ENCODE measurements around the gene ACTR2.
"Not testable (repeated sequence)": the region's sequence is repeated elsewhere in the genome, so short reads cannot be mapped to it uniquely, and the experiment has no call there.

Gene ACTR2

DNA sequence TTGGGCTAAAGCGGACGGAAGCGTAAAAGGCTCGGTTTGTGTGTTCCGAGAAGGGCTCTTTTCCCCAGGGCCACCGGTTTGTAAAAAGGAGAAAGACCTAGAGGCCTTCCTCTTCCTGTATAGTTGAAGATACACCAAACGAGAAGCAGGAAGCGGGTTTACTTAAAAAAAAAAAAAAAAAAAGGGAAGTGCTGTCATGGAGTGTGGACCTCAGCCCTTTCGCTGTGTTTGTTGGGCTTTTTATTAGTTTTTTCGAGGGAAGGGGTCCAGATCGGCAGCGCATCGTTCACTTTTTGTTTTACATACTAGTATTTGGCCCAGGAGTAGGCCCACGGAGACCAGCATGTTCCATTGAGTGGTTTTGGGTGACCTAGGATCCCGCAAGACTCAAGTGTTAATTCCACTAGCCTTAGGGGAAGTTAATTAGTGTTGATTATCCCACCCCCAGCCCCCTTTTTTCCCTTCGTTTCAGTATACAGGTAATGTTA lies 676 bp downstream of the ACTR2 start:
- DNase-seq (ENCODE audit: low read depth in 1 of 2, low spot score in 1 of 2), result no peak

DNA sequence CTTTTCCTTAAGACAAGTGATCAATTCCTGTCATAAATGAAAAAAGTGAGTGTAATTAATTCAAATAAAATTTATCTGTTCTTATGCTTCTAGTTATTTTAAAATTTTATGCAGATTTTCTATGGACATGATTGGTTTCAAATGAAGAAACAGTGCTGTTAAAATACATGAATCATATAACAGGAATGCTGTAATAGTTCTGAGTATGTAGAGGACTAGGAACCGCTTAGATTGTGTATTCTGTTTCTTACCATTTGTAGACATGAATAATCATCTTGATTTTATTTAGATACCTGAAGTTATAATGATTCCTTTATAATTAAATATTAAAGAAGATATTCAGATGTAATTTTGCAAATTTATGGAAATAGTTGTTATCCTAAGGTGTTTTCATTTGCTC lies 3.5 kb downstream of the ACTR2 start:
- no peak for DNase-seq (ENCODE audit: low read depth in 1 of 2, low spot score in 1 of 2)

DNA sequence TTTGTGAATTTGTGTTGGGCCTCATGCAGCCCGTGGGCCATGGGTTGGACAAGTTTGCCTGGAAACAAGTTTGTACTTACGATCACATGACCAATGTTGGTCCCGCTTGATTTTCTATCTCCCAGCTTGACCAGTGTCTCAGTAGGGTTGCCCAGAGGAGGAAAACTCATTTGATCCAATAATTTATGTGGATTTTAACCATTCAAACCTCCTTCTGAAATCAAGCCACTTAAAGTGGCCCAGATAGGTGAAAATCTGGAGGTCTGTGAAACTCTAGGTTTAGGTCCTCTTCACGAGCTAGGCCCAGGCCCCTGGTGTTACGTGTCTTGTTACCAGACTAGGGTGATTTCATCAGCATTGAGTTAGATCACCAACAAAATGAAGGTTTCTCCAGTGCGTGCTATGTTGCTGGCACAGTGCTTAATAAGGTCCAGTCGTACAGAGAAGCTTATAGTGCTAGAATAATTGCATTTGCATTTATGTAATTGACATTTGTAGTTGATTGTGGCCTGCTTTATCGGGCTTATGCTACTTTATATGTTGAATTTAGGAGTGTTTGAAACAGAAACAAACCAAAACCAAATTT lies 4.4 kb downstream of the ACTR2 start:
- DNase-seq (ENCODE audit: low read depth in 1 of 2, low spot score in 1 of 2), result no peak

DNA sequence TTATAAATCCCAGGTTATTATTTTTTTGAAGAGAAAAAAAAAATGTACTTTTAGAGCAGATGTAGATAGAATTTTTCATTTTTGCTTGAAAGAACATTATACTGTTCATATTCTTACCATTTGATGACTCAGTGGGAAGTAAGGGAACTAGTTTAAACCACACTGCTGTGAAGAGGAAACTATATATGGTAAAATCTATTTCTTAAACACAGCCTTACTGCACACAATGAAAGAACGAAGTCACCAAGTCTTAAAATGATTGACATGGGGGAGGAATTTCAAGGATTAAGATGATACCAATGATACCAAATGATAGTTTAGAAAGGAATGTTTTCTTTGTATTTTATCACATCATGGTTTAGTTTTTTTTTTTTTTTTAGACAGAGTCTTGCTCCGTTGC lies 5.0 kb downstream of the ACTR2 start:
- DNase-seq (ENCODE audit: low read depth in 1 of 2, low spot score in 1 of 2), result no peak

DNA sequence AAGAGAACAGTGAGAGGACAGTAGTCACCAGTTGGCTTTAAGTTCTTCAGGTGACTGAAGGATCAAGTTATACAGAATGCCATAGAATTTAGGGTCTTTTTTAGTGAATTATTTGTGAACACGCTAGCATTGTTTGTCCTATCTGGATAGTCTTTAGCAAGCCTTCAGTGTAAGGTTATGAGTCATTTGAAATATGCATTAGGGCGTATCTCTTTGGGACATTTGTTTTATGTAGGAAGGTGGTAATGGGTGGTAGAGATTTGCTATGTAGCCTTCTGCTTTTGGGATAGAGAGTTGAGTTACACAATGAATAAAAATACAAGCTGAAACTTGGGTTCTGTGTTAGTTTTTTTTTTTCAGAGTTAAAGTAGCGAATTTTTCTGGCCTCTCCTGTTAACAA lies 13.0 kb downstream of the ACTR2 start:
- DNase-seq (ENCODE audit: low read depth in 1 of 2, low spot score in 1 of 2), result no peak

DNA sequence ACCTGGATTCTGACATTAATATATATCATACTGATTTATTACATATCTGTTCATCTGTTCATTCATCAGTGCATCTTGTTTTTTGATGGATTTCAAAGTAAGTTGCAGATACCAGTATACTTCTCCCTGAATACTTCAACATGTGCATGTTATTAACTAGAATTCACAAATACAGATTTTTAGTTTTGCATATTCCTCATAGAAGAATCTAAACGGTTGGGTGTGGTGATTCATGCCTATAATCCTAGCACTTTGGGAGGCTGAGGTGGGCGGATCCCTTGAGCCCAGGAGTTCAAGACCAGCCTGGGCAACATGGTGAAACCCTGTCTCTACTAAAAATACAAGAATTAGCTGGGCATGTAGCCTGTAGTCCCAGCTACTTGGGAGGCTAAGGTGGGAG lies 16.8 kb downstream of the ACTR2 start:
- not testable (repeated sequence) for DNase-seq (ENCODE audit: low read depth in 1 of 2, low spot score in 1 of 2)

DNA sequence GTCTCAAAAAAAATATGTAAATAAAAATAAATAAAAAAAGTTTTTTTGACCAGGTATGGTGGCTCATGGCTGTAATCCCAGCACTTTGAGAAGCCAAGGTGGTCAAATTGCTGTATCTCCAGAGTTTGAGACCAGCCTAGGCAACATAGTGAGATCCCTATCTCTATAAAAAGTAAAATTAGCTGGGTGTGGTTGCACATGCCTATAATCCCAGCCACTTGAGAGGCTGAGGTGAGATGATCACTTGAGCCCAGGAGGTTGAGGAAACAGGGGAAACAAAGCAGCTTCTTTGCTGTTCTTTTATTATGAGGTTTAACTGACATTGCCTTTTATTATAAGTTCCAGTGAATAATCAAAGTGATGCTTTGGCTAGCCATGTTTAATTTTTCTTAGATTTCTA lies 25.0 kb downstream of the ACTR2 start:
- DNase-seq (ENCODE audit: low read depth in 1 of 2, low spot score in 1 of 2), result no peak

DNA sequence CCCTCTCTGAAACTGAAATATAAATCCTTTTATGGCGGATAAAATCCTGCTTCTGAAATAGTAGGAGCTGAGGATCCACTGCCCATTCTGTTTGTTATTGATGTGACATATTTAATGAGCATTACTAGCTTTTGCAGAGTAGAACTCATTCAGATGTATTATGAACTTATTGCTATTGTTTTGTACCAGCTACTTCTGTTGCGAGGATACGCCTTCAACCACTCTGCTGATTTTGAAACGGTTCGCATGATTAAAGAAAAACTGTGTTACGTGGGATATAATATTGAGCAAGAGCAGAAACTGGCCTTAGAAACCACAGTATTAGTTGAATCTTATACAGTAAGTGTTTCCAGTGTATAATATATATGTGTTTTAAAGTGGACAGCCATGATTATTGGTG lies 27.7 kb downstream of the ACTR2 start:
- DNase-seq (ENCODE audit: low read depth in 1 of 2, low spot score in 1 of 2), result no peak

DNA sequence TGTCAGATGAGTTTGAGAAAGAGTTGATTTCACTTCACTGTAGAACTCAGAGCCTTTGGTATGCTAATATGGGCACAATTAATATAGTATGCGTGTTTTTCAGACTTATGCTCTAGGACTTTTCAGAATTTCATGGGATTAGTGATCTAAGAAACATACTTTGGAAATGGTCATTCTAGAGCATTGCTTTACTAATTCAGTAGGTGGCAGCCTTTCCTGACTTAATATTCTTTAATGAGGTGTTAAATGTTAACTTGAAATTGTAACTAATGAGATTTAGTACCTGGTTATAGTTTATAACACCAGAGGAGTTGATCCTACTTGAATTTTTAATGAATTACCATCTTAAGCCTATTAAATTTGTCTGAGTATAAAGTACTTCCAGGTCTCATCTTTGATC lies 28.4 kb downstream of the ACTR2 start:
- DNase-seq (ENCODE audit: low read depth in 1 of 2, low spot score in 1 of 2), result no peak

DNA sequence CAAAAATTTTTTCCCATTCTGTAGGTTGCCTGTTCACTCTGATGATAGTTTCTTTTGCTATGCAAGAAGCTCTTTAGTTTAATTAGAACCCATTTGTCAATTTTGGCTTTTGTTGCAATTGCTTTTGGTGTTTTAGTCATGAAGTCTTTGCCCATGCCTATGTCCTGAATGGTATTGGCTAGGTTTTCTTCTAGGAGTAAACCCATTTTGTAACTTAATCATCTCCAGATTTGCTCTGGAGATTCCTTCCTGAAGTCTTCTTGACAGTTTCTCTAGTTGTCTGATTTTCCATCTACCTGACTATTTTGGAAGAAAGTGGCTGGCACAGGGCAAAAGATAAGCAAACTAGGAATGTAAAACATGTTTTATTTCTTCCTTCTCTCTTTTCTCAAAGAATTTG lies 30.2 kb downstream of the ACTR2 start:
- DNase-seq (ENCODE audit: low read depth in 1 of 2, low spot score in 1 of 2), result not testable (repeated sequence)

DNA sequence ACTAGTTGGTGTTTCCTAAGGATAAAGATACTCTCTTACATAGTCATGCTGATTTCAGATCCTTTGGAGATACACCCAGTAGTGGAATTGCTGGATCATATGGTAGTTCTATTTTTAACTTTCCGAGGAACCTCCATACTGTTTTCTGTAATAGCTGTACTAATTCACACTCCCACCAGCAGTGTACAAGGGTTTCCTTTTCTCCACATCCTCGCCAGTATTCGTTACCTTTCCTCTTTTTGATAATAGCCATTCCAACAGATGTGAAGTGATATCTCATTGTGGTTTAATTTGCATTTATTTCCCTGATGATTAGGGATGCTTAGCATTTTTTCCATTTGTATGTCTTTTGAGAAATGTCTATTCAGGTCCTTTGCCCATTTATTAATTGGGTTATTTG lies 34.0 kb downstream of the ACTR2 start:
- DNase-seq (ENCODE audit: low read depth in 1 of 2, low spot score in 1 of 2), result no peak

DNA sequence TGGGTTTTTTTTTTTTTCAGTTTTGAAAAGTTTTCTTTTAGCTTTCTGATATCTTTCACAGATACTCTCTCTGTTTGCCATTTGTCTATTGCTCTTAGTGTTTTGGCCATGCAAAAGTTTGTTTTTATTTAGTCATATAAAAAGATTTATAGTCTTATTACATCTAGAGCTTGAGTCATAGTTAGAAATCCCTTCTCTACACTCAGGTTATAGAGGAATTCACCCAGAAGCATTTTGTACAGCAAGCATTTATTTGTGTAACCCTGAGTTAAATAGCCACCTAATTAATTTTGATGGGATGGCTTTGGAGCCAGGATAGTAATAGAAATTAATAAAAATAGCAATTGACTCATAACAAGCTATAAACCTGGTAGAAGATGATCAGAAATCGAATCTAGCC lies 35.6 kb downstream of the ACTR2 start:
- DNase-seq (ENCODE audit: low read depth in 1 of 2, low spot score in 1 of 2), result no peak

DNA sequence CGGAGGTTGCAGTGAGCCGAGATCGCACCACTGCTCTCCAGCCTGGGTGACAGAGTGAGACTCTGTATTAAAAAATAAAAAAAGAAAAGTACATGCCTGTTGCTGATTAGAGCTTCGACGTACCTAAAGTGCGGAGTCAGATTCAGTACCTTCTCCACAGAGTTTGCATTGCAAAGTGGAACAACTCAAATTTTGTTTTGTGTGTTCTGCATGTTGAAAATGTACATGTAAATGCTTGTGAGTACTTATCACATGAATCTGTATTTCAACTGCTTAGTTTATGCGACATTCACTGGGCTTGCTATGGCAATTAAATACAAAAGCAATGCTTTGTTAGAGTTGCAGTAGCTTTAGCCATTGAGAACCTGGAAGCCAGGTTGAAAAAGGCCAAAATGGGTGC lies 36.4 kb downstream of the ACTR2 start:
- no peak for DNase-seq (ENCODE audit: low read depth in 1 of 2, low spot score in 1 of 2)

DNA sequence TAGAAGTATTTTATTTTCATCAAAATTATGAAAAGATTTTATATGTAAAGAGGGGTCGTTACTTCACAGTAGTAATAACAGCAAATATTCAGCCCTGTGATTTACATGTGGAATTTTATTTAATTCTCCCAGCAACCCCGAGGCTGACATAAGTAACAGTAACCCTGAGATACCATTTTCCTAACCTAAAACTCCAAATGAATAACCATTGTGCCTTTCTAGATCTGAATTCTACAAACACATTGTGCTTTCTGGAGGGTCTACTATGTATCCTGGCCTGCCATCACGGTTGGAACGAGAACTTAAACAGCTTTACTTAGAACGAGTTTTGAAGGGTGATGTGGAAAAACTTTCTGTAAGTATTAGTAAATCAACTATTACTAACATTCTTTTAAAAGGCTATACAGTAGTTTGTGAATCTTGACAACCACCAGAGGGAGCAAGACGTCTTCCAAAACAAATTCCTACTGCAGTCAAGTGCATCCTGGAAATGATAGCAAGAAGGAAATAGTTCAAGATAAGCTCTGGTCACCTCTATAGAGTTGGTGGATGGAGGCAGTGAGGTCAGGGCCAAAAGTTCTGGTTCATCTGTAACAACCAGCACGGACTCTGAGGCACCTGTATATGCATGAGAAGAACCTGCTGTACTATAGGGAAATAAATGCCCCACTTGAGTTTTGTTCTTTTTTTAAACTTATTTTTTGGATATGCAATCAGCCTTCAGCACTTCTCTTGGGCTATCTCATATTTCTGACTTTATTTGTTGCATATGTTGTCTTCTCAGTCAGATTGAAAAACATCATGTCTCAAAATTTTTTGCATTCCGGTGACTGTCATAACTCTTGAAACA lies 37.4 kb downstream of the ACTR2 start:
- no peak for DNase-seq (ENCODE audit: low read depth in 1 of 2, low spot score in 1 of 2)

DNA sequence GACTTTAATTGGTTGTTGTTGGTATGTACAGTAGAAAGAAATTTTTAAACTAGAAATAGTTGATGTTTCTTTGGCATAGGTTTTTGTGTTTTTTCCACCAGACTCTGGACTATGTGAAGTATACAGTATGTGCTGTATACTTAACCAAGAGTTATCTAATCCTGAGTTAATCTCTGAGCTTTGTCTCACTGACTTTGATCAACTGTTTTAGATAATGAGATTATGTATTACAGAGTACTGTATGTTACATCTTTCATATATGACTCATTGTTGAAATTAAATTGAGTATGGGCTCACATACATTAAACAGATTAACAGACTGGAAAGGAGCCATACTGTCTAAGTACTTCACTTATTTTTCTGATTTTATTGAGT lies 38.0 kb downstream of the ACTR2 start:
- no peak for DNase-seq (ENCODE audit: low read depth in 1 of 2, low spot score in 1 of 2)

DNA sequence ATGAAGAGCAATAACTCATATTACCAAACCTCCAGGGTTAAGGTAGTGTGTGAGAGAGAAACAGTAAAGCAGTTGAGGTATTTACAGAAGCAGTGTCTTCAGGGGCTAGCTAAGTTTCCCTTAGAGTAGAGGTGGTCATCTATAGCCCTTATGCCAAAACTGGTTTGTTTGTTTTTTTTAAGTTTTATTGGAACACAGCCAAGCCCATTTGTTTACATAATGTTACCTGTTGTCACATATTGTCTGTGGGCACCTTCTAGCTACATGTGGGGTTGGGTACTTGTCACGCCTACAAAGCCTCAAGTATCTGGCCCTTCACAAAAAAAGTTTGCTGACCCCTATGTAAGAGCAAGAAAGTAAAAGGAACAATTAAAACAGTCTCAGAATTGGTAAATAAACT lies 39.4 kb downstream of the ACTR2 start:
- no peak for DNase-seq (ENCODE audit: low read depth in 1 of 2, low spot score in 1 of 2)

DNA sequence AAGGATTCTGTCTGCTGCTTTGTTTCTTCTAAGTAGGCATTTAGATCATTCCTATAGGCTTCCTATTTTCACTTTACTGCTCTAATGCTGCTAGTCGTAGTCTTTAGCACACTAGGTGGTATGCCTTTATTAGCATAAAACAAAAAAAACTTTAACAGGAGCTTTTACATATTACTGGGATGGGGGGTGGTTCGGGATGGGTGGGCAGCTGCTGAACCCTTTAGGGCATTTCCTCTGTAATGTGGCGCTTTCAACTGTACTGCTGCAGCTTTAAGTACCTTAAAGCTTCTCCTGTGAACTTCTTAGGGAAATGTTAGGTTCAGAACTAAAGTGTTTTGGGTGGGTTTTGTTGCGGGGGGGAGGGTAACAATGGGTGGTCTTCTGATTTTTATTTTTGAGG lies 41.3 kb downstream of the ACTR2 start:
- no peak for DNase-seq (ENCODE audit: low read depth in 1 of 2, low spot score in 1 of 2)

DNA sequence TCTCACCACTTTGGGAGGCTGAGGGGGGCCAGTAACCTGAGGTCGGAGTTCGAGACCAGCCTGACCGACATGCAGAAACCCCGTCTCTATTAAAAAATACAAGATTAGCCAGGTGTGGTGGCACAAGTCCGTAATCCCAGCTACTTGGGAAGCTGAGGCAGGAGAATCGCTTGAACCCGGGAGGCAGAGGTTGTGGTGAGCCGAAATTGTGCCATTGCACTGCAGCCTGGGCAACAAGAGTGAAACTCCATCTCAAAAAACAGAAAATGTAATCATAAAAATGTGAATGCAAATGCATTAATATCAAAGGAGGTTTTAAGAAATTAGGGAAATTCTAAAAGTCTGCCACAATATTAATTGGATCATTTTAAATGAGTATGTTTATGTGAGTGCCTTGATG lies 45.7 kb downstream of the ACTR2 start:
- no peak for DNase-seq (ENCODE audit: low read depth in 1 of 2, low spot score in 1 of 2)

DNA sequence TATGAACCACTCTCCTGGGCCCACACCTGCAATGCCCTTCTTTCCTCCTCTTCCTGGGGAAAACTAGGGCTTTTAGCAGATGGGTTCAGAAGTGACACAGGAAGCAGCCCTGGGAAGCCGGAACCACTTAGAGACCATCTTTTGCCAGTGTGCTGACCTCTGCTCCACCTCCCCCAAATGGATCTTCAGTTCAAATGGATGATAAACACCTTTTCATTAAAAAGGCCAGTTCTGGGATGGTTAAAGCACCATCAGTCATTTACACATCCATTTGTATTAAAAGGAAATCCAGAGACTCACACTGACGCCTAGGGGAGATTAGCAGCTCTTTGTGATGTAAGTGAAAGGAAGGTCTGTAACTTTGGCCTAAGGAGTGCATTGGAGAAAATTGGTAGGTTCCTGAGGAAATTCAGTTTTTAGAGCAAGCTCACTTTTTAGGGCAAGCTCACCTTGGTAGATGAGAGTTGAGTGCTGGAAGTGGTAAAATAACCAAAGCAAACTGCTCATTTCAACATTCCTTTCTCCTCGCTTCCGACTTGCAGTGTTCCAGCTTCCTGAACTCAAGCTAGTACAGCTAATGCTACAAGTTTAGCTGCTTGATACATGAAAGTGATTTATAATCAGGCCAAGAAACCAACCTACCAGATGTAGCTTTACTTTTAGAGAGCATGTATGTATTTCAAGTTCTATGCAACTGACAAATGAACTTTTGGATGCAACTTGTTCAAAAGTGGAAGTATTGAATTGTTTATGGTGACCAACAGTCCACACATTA lies 47.7 kb downstream of the ACTR2 start:
- no peak for DNase-seq (ENCODE audit: low read depth in 1 of 2, low spot score in 1 of 2)

DNA sequence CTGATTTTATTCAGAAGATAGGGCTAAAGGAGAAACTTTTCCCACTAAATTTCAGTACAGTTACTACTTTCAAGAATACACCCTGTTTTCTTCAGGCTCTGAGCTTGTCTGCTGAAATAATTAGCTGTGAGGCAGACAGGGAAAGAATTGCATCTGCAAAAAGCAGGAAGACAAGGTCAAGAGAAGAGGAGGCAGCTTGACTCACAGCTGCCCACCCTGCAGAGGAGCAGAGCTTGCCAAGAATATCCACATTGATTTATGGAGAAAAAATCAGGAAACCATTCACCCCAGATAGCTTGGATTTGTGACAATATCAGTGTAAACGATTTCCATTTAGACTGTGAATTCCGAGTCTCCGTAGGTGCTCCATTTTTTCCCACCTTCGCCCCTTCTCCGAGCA lies 49.0 kb downstream of the ACTR2 start:
- no peak for DNase-seq (ENCODE audit: low read depth in 1 of 2, low spot score in 1 of 2)

DNA sequence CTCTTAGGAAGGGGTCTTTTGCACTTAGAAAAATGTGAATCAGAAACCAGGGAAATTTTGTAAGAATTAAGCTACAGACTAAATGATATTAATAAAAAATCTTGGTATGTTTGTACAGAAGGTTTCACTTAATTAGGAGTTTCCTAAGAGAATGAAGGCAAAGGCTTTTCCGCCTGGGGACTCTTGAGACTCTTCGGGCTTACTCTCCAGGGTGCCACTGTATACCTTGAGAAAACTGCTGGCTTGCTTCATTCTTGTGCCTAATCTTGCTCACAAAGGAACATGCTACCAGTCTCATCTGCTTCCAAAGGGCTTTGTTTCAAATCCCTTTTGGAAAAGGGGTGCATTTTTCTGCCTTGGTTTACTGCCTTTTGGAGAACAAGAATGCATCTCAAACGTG lies 49.5 kb downstream of the ACTR2 start:
- no peak for DNase-seq (ENCODE audit: low read depth in 1 of 2, low spot score in 1 of 2)

DNA sequence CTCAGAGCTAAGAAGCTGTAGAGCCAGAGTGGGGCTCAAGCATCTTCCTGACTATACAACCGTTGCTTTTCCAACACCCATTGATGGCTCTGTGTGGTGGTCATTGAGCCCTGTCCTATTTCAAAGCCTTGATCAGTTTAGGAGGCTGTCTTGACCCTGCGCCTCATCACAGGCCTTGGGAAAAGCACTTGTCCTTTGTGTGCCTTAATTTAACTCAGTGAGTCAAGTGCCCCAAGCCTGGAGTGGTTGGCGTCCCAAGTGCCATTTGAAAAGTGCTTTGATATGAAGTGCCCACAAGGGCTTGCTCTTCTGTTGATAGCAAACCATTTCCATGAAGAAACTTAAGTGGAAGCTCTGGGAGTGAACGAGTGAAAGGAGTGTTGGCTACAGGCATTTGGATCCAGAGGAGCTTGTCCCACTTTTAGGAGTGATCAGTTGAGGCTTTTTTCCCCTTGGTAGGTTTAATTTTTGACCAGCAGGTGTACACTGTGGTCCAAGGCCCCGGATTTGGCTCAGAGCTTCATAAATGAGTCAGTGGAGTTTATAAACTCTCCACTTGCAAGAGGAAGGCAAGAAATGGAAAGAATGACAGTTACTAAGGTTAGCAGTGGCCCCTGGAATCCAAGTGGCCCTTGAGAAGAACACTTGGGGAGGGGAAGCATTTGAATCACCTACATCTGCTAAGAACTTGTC lies 50.3 kb downstream of the ACTR2 start:
- DNase-seq (ENCODE audit: low read depth in 1 of 2, low spot score in 1 of 2), result no peak

Measured in activated T-helper 1 cell treated with anti-CD3 and anti-CD28 coated beads, Interleukin-2, amount 50 U/mL, for 16 hours (primary cell).